Cardiac fibroblast (primary cell): ENCODE data around the gene HSPA12A.

Experiments
- DNase-seq, 2 donors: peaks; one replicate each; pipeline versions ENCODE4 v3.0.0 to v3.0.0-alpha.2; 2010; ENCODE audit warnings: low read depth in 2 of 2
- H3K4me3 ChIP-seq, 2 donors: replicated peaks in 1 of 2; 1 replicate in 1 of 2; 2 replicates in 1 of 2; pipeline ENCODE4 v1.5.1; 2011; ENCODE audit warnings: low read depth in 2 of 2, low read length in 2 of 2, mild to moderate bottlenecking in 2 of 2, moderate library complexity in 1 of 2
- CTCF ChIP-seq: IDR thresholded peaks from one replicate; pipeline ENCODE4 v1.5.1; 2011; ENCODE audit warnings: low read depth, mild to moderate bottlenecking, low read length, inconsistent platforms

The HSPA12A gene

GRCh38 chr10:116679351-116679750 lies 63.0 kb downstream of the HSPA12A start:
- no peak for DNase-seq
- no peak for TF ChIP-seq CTCF
- no peak overlapping the region for H3K4me3 ChIP-seq

GRCh38 chr10:116676633-116677032 lies 65.7 kb downstream of the HSPA12A start:
- H3K4me3 ChIP-seq, result no peak overlapping the region
- no peak for DNase-seq
- no peak for TF ChIP-seq CTCF

- no peak for DNase-seq
- no peak overlapping the region for H3K4me3 ChIP-seq
- TF ChIP-seq CTCF, result no peak
Observed at GRCh38 chr10:116676118-116676517, 66.2 kb downstream of the HSPA12A start.

- TF ChIP-seq CTCF, result no peak
- H3K4me3 ChIP-seq, result no peak overlapping the region
- no peak for DNase-seq
Observed at GRCh38 chr10:116674901-116675423, 67.4 kb downstream of the HSPA12A start.

GRCh38 chr10:116673866-116674265 lies 68.5 kb downstream of the HSPA12A start:
- no peak for TF ChIP-seq CTCF
- no peak for DNase-seq
- no peak overlapping the region for H3K4me3 ChIP-seq

- no peak for DNase-seq
- TF ChIP-seq CTCF, result no peak
- H3K4me3 ChIP-seq, result no peak overlapping the region
Observed at GRCh38 chr10:116672891-116673290, 69.5 kb downstream of the HSPA12A start.

- H3K4me3 ChIP-seq, result no peak overlapping the region
- peak; percentile 15 to 69 for DNase-seq
- no peak for TF ChIP-seq CTCF
Observed at GRCh38 chr10:116671274-116671926, 71.0 kb downstream of the HSPA12A start.
